GM21737 (cell line): ENCODE data around the gene CDX1.
A peak's percentile ranks its signal among the peaks of the same experiment; 100 is the strongest.

Source experiments
- ATAC-seq: cut with Tn5 transposase; IDR thresholded peaks from one replicate; pipeline ENCODE4 v1.9.1; 2021; ENCODE audit warnings: mild to moderate bottlenecking, moderate library complexity; ENCODE audit not compliant: unreplicated experiment

Gene CDX1

GRCh38 chr5:150166650-150167511 is at the start of gene CDX1:
Gene CDX1 (plus strand): TSS chr5:150166778. CDS start chr5:150166877, 99 bp downstream.
- ATAC-seq = no peak

GRCh38 chr5:150117945-150118560 is 48.5 kb upstream of the CDX1 start:
- ATAC-seq = no peak

- no peak for ATAC-seq
Observed at GRCh38 chr5:150118561-150119229, 47.9 kb upstream of the CDX1 start.

GRCh38 chr5:150119421-150120061 is 47.0 kb upstream of the CDX1 start:
- ATAC-seq = no peak

- no peak for ATAC-seq
Observed at GRCh38 chr5:150120062-150120441, 46.5 kb upstream of the CDX1 start.

- no peak for ATAC-seq
Observed at GRCh38 chr5:150120617-150121447, 45.7 kb upstream of the CDX1 start.

- ATAC-seq = no peak
Observed at GRCh38 chr5:150121448-150122157, 45.0 kb upstream of the CDX1 start.

GRCh38 chr5:150122158-150122510 is 44.4 kb upstream of the CDX1 start:
- ATAC-seq = peak; percentile 67

GRCh38 chr5:150122536-150123481 is 43.8 kb upstream of the CDX1 start:
- no peak for ATAC-seq

- ATAC-seq = no peak
Observed at GRCh38 chr5:150123542-150123941, 43.0 kb upstream of the CDX1 start.

GRCh38 chr5:150124111-150124557 is 42.4 kb upstream of the CDX1 start:
- ATAC-seq = no peak

GRCh38 chr5:150124596-150124995 is 42.0 kb upstream of the CDX1 start:
- ATAC-seq = no peak

GRCh38 chr5:150125334-150125733 is 41.2 kb upstream of the CDX1 start:
- ATAC-seq = no peak

- ATAC-seq = no peak
Observed at GRCh38 chr5:150126199-150126920, 40.2 kb upstream of the CDX1 start.

- no peak for ATAC-seq
Observed at GRCh38 chr5:150126921-150127265, 39.7 kb upstream of the CDX1 start.

- no peak for ATAC-seq
Observed at GRCh38 chr5:150129454-150129812, 37.1 kb upstream of the CDX1 start.

GRCh38 chr5:150129813-150130492 is 36.6 kb upstream of the CDX1 start:
- ATAC-seq = no peak

GRCh38 chr5:150130493-150130922 is 36.1 kb upstream of the CDX1 start:
- ATAC-seq = no peak
